Suprapubic skin (tissue), 4 donors: ENCODE results near the gene USP35. TPM values are rescaled to one million over a fixed set of nuclear protein-coding genes. Genes with fewer than 3 reads are reported as not detected.

Experiments
- DNase-seq, 2 donors: peaks; one replicate each; pipeline ENCODE4 v3.0.0-alpha.2; 2019; ENCODE audit warnings: low spot score in 2 of 2
- H3K27ac ChIP-seq: fragments of 200-600 bp; sonication (generic); one replicate; pipeline ENCODE4 v1.5.1; 2019
- H3K27me3 ChIP-seq: fragments of 200-600 bp; sonication (generic); one replicate; pipeline ENCODE4 v1.5.1; 2019
- H3K36me3 ChIP-seq: fragments of 200-600 bp; sonication (generic); one replicate; pipeline ENCODE4 v1.5.1; 2019
- H3K4me1 ChIP-seq: fragments of 200-600 bp; sonication (generic); one replicate; pipeline ENCODE4 v1.5.1; 2019
- H3K4me3 ChIP-seq: fragments of 200-600 bp; sonication (generic); one replicate; pipeline ENCODE4 v1.5.1; 2019; ENCODE audit warnings: mild to moderate bottlenecking
- H3K9me3 ChIP-seq: fragments of 200-600 bp; sonication (generic); one replicate; pipeline ENCODE4 v1.5.1; 2019
- EP300 ChIP-seq: sonication (generic); formaldehyde crosslinking; IDR thresholded peaks from one replicate; pipeline ENCODE4 v1.6.1; 2017; ENCODE audit warnings: antibody characterized with exemption
- POLR2A ChIP-seq, 2 donors: fragments of 450-650 bp; IDR thresholded peaks; one replicate each; pipeline ENCODE4 v1.6.1; 2017; ENCODE audit warnings: antibody characterized with exemption in 2 of 2, mild to moderate bottlenecking in 2 of 2, moderate library complexity in 2 of 2
- POLR2AphosphoS5 ChIP-seq, 3 donors: sonication (generic); formaldehyde crosslinking; IDR thresholded peaks; one replicate each; pipeline ENCODE4 v1.6.1; 2017; ENCODE audit warnings: antibody characterized with exemption in 3 of 3
- WGBS: methylation state at CpG from one replicate; pipeline ENCODE4 v1.1.5; 2018; 5-methylcytosine and 5-hydroxymethylcytosine counted together
- total RNA-seq, 4 donors: library from RNA; depleted of rRNA; stranded (reverse); fragments of >200 nt; gene quantifications; one replicate each; pipeline ENCODE4 v1.1.0, GENCODE V29; 2016
- TF ChIP-seq, protein P1 (sequence below), 2 donors: fragments of 200-600 bp in 1 of 2; fragments of 450-650 bp in 1 of 2; sonication (generic) in 1 of 2; IDR thresholded peaks; one replicate each; pipeline ENCODE4 v1.5.1; 2016 to 2019; ENCODE audit warnings: antibody characterized with exemption in 2 of 2, mild to moderate bottlenecking in 1 of 2, moderate library complexity in 1 of 2

Gene USP35
- total RNA-seq, 4 donors from 2014 or later, result 2.3 to 9.6 (median 5.6) TPM

DNA sequence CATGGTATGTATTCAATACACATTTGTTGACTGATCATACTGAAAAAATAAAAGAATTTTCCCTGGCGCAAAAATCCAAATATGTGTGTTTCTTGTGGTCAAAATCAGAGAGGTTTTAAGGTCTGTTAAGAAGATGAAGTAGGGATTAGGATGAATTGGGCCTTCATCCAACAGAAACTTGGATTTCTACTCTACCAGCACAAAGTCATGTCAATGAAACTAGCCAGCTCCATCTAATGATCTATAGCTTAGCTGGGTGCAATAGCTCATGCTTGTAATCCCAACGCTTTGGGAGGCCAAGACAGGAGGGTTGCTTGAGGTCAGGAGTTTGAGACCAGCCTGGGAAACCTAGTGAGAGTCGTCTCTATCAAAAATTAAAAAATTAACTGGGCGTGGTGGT, 65.5 kb downstream of the USP35 start:
- H3K4me3 ChIP-seq, result no peak overlapping the region
- no peak overlapping the region for H3K27ac ChIP-seq
- no peaks in the 10 kb centered on the region for H3K9me3 ChIP-seq
- DNase-seq, result no peak
- peaks cover 8% of the 10 kb centered on the region for H3K36me3 ChIP-seq
- WGBS, result 88% methylated on average over 4 of the region's 4 CpGs
- no peaks in the 10 kb centered on the region for H3K27me3 ChIP-seq
- peaks cover 9% of the 10 kb centered on the region for H3K4me1 ChIP-seq
- TF ChIP-seq POLR2A (IDR thresholded peaks at IDR 0.05) (no peak), POLR2AphosphoS5 (IDR thresholded peaks at IDR 0.05) (no peak), EP300 (no peak)
- TF ChIP-seq, protein P1, sequence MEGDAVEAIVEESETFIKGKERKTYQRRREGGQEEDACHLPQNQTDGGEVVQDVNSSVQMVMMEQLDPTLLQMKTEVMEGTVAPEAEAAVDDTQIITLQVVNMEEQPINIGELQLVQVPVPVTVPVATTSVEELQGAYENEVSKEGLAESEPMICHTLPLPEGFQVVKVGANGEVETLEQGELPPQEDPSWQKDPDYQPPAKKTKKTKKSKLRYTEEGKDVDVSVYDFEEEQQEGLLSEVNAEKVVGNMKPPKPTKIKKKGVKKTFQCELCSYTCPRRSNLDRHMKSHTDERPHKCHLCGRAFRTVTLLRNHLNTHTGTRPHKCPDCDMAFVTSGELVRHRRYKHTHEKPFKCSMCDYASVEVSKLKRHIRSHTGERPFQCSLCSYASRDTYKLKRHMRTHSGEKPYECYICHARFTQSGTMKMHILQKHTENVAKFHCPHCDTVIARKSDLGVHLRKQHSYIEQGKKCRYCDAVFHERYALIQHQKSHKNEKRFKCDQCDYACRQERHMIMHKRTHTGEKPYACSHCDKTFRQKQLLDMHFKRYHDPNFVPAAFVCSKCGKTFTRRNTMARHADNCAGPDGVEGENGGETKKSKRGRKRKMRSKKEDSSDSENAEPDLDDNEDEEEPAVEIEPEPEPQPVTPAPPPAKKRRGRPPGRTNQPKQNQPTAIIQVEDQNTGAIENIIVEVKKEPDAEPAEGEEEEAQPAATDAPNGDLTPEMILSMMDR (IDR thresholded peaks at IDR 0.05), result no peak

DNA sequence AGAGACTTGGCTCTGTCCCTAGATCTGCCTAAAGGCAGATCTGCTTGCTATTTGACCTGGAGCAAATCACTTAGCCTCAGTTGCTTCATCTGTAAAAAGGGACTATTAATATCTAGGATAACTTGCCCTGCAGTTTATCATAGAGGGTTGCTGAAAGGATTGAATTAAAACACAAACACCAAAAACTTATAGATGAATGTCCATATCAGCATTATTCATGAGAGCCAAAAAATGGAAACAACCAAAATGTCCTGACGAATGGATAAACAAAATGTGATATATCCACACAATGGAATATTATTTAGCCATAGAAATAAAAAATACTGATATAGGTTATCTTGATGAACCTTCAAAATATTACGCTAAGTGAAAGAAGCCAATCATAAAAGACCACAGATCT, 67.2 kb downstream of the USP35 start:
- Histone ChIP-seq H3K27ac (no peak overlapping the region), H3K36me3 (no peaks in the 10 kb centered on the region), H3K27me3 (no peaks in the 10 kb centered on the region), H3K4me3 (no peak overlapping the region), H3K9me3 (no peaks in the 10 kb centered on the region), H3K4me1 (peaks cover 9% of the 10 kb centered on the region)
- WGBS, result 94% methylated on average over 2 of the region's 2 CpGs
- TF ChIP-seq POLR2AphosphoS5 (IDR thresholded peaks at IDR 0.05) (no peak), POLR2A (IDR thresholded peaks at IDR 0.05) (no peak), EP300 (no peak)
- TF ChIP-seq, protein P1 (IDR thresholded peaks at IDR 0.05), result no peak
- DNase-seq, result no peak

DNA sequence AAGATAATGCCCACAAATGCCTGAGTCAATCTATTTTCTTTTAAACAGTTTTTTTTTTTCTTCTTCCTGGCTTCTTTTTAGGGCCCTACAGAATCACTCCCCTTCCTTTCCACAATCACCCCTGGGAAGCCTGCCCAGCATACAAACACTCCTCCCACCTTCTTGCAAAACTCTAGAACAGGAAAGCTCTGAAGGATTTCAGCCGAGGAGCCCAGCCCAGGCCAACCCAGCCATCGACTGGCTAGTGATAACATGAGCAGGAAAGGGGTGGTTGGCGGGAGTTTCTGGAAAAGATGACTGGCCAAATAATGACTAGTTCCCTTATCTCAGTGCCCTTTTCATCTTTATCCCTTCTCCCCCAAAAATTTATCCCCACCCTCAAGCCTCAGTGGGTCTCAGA, 68.2 kb downstream of the USP35 start:
- 20% methylated on average over 3 of the region's 3 CpGs for WGBS
- DNase-seq, result peak; percentile 83 to 87
- TF ChIP-seq, protein P1 (IDR thresholded peaks at IDR 0.05), result no peak
- TF ChIP-seq EP300, result no peak
- TF ChIP-seq POLR2AphosphoS5 (IDR thresholded peaks at IDR 0.05), result no peak
- TF ChIP-seq POLR2A (IDR thresholded peaks at IDR 0.05), result no peak
- Histone ChIP-seq H3K27ac (no peak overlapping the region), H3K27me3 (no peaks in the 10 kb centered on the region), H3K4me3 (no peak overlapping the region), H3K36me3 (no peaks in the 10 kb centered on the region), H3K4me1 (peaks cover 7% of the 10 kb centered on the region), H3K9me3 (no peaks in the 10 kb centered on the region)

DNA sequence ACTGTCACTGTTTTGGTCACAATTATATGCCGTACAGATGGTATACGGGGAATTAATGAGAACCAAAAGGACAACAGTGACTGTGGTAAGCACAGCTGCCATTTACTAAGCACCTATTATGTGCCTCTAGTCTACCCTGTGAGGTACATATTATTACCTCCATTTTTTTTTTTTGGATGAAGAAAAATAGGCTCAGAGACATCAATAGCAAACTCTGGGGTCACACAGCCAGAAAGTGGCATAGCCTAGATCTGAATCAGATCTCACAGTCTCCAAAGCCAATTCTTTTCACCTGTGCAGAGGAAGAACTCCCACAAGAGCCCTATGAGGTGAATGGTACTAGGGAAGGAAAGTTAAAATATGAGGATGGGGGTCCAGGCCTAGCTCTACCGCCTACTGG, 68.9 kb downstream of the USP35 start:
- H3K4me3 ChIP-seq, result no peak overlapping the region
- no peaks in the 10 kb centered on the region for H3K9me3 ChIP-seq
- no peaks in the 10 kb centered on the region for H3K27me3 ChIP-seq
- DNase-seq, result no peak
- peaks cover 7% of the 10 kb centered on the region for H3K4me1 ChIP-seq
- no peaks in the 10 kb centered on the region for H3K36me3 ChIP-seq
- no peak overlapping the region for H3K27ac ChIP-seq
- 96% methylated on average over 3 of the region's 3 CpGs for WGBS
- TF ChIP-seq POLR2AphosphoS5 (IDR thresholded peaks at IDR 0.05), result no peak
- no peak for TF ChIP-seq POLR2A (IDR thresholded peaks at IDR 0.05)
- TF ChIP-seq, protein P1 (IDR thresholded peaks at IDR 0.05), result no peak
- TF ChIP-seq EP300, result no peak

DNA sequence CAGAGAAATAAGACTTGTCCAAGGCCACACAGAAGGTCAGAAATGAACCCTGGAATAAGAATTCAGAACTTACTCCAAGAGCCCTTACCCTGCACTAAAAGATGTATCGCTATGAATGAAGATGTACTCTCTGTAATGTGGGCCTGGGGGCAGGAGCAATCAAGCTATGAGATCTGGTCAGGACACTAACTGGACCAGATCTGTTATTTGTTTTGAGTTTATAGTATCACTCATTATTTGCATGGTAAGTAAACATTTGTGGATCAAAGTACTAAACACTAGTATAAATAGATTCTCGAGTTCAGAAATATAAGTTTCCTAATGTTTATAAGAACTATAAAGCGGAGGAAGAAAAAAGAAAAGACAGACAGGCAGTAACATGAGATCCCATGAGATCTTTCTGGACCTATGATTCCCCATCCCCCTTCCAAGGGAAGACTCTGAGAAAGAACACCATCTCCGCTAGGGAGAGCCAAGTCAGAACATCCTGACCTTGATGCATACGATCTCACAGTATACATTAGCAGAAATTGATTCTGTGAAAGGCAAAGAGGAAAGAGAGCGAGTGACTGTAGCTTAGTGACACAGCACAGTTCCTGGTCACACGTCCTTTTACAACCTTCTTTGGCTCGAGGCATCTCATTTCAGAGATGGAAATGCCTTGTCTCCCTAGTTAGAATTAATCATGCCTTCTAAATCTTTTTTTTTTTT, 71.2 kb downstream of the USP35 start:
- Histone ChIP-seq H3K27ac (no peak overlapping the region), H3K36me3 (no peaks in the 10 kb centered on the region), H3K27me3 (no peaks in the 10 kb centered on the region), H3K4me1 (peaks cover 7% of the 10 kb centered on the region), H3K4me3 (no peak overlapping the region), H3K9me3 (no peaks in the 10 kb centered on the region)
- WGBS, result 86% methylated on average over 8 of the region's 8 CpGs
- no peak for DNase-seq
- TF ChIP-seq POLR2A (IDR thresholded peaks at IDR 0.05) (no peak), EP300 (no peak), POLR2AphosphoS5 (IDR thresholded peaks at IDR 0.05) (no peak)
- TF ChIP-seq, protein P1 (IDR thresholded peaks at IDR 0.05), result no peak
